ENCODE measurements around the gene ZNF439. TPM values are rescaled to one million over a fixed set of nuclear protein-coding genes. Genes with fewer than 3 reads are reported as not detected.
"Not testable (repeated sequence)": the region's sequence is repeated elsewhere in the genome, so short reads cannot be mapped to it uniquely, and the experiment has no call there.

The ZNF439 gene
- total RNA-seq, 1 donor from 2014 or later: 6.5 TPM

DNA sequence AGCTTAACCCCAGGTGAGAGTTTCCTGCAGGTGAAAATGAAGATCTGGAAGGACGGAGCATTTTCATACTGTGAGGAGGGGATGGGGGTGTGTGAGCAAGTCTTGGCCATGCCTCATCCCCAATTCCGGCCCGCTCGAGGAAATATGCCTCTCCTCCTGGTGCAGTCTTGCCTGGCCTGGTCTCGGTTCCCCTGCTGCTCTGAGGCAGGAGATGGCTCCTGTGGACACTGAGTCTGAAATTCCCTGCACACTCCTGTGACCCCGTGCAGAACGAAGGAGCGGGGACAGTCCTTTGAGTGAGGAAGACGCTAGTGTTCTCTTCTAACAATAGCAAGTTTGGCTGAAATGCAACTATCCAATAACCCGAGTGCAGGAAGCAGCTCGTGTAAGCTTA is 329 bp upstream of the ZNF439 start:
- Histone ChIP-seq H2AFZ (replicated peaks) (no peak overlapping the region), H3K27ac (no peak overlapping the region), H3K27me3 (no peaks in the 10 kb centered on the region), H3K4me3 (no peak overlapping the region), H3K79me2 (ENCODE audit: low read depth) (no peaks in the 10 kb centered on the region), H3F3A (ENCODE audit: low read depth) (no peaks in the 10 kb centered on the region), H3K4me2 (no peak overlapping the region), H3K4me1 (no peaks in the 10 kb centered on the region), H4K20me1 (ENCODE audit: low read depth) (no peaks in the 10 kb centered on the region), H3K9me3 (ENCODE audit: low read depth) (no peaks in the 10 kb centered on the region), H3K9ac (no peak overlapping the region), H3K36me3 (no peaks in the 10 kb centered on the region)
- Mint-ChIP-seq H3K9me3 (peaks cover 31% of the 10 kb centered on the region), H3K4me3 (no peak overlapping the region), H3K27ac (no peak overlapping the region), H3K27me3 (ENCODE audit: insufficient read depth, low read depth) (peaks cover 3% of the 10 kb centered on the region), H3K4me1 (no peaks in the 10 kb centered on the region), H3K36me3 (peaks cover 1% of the 10 kb centered on the region)
- TF ChIP-seq, protein P1, sequence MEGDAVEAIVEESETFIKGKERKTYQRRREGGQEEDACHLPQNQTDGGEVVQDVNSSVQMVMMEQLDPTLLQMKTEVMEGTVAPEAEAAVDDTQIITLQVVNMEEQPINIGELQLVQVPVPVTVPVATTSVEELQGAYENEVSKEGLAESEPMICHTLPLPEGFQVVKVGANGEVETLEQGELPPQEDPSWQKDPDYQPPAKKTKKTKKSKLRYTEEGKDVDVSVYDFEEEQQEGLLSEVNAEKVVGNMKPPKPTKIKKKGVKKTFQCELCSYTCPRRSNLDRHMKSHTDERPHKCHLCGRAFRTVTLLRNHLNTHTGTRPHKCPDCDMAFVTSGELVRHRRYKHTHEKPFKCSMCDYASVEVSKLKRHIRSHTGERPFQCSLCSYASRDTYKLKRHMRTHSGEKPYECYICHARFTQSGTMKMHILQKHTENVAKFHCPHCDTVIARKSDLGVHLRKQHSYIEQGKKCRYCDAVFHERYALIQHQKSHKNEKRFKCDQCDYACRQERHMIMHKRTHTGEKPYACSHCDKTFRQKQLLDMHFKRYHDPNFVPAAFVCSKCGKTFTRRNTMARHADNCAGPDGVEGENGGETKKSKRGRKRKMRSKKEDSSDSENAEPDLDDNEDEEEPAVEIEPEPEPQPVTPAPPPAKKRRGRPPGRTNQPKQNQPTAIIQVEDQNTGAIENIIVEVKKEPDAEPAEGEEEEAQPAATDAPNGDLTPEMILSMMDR (IDR thresholded peaks at IDR 0.05): no peak
- TF ChIP-seq EZH2 (IDR thresholded peaks at IDR 0.05) (no peak), EZH2phosphoT487 (IDR thresholded peaks at IDR 0.05) (no peak)
- DNase-seq (ENCODE audit: low spot score): no peak

DNA sequence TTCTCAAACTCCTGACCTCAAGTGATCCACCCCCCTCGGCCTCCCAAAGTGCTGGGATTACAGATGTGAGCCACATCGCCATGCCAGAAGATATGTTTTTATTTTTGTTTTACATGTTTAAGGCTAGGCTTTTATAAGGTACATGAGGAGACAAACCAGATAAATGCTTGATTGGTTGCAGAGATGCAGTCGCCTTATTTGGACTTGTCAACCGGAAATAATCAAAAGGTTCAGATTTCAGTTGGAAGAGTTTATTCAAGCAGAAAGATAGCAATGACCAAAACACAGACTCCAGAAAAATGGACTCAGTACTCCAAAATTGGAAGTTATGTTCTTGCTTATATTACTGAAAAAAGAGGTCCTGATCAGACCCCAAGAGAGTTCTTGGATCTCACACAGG is 1.8 kb downstream of the ZNF439 start:
- H3K9me3 Mint-ChIP-seq: peaks cover 31% of the 10 kb centered on the region
- not testable (repeated sequence) for H3K36me3 Mint-ChIP-seq; H3K4me3 ChIP-seq; H3K79me2 ChIP-seq (ENCODE audit: low read depth); H3K27ac ChIP-seq; H3K36me3 ChIP-seq; H3F3A ChIP-seq (ENCODE audit: low read depth); H3K4me1 Mint-ChIP-seq; H2AFZ ChIP-seq (replicated peaks); H3K4me2 ChIP-seq; H3K9ac ChIP-seq; H3K4me3 Mint-ChIP-seq; H3K27me3 Mint-ChIP-seq (ENCODE audit: insufficient read depth, low read depth); H4K20me1 ChIP-seq (ENCODE audit: low read depth); H3K9me3 ChIP-seq (ENCODE audit: low read depth); H3K27ac Mint-ChIP-seq; DNase-seq (ENCODE audit: low spot score); H3K4me1 ChIP-seq; H3K27me3 ChIP-seq

DNA sequence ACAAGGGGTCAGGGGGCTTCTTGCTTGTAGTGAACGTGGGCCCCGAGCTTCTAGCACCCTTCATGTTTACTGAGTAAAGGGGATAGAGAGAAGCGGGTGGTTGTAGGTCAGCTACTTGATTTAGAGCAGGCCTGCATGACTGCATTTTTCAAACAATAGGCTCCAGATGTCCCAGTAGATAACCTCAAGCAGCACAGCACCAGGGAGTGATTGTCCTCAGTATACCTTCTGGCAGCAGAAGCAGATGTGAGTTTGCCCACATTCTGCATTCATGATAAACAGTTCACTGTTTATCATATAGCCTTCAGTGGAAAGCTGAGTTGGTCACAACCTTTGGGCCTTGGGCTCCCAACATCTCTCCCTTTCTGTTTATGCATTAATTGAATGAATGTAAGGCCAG is 4.8 kb downstream of the ZNF439 start:
- TF ChIP-seq, protein P1 (IDR thresholded peaks at IDR 0.05): no peak
- no peak for TF ChIP-seq EZH2 (IDR thresholded peaks at IDR 0.05)
- no peak for TF ChIP-seq EZH2phosphoT487 (IDR thresholded peaks at IDR 0.05)
- no peaks in the 10 kb centered on the region for H4K20me1 ChIP-seq (ENCODE audit: low read depth)
- no peaks in the 10 kb centered on the region for H3K4me1 ChIP-seq
- H3K79me2 ChIP-seq (ENCODE audit: low read depth): no peaks in the 10 kb centered on the region
- H3K4me2 ChIP-seq: no peak overlapping the region
- no peaks in the 10 kb centered on the region for H3K9me3 ChIP-seq (ENCODE audit: low read depth)
- H3K36me3 ChIP-seq: no peaks in the 10 kb centered on the region
- H3K27me3 ChIP-seq: no peaks in the 10 kb centered on the region
- peaks cover 21% of the 10 kb centered on the region for H3K9me3 Mint-ChIP-seq
- H3K4me3 Mint-ChIP-seq: no peak overlapping the region
- no peaks in the 10 kb centered on the region for H3K36me3 Mint-ChIP-seq
- H2AFZ ChIP-seq (replicated peaks): no peak overlapping the region
- DNase-seq (ENCODE audit: low spot score): no peak
- H3K27ac Mint-ChIP-seq: no peak overlapping the region
- peaks cover 3% of the 10 kb centered on the region for H3K27me3 Mint-ChIP-seq (ENCODE audit: insufficient read depth, low read depth)
- no peak overlapping the region for H3K9ac ChIP-seq
- H3K4me3 ChIP-seq: no peak overlapping the region
- H3F3A ChIP-seq (ENCODE audit: low read depth): no peaks in the 10 kb centered on the region
- H3K4me1 Mint-ChIP-seq: no peaks in the 10 kb centered on the region
- H3K27ac ChIP-seq: no peak overlapping the region

DNA sequence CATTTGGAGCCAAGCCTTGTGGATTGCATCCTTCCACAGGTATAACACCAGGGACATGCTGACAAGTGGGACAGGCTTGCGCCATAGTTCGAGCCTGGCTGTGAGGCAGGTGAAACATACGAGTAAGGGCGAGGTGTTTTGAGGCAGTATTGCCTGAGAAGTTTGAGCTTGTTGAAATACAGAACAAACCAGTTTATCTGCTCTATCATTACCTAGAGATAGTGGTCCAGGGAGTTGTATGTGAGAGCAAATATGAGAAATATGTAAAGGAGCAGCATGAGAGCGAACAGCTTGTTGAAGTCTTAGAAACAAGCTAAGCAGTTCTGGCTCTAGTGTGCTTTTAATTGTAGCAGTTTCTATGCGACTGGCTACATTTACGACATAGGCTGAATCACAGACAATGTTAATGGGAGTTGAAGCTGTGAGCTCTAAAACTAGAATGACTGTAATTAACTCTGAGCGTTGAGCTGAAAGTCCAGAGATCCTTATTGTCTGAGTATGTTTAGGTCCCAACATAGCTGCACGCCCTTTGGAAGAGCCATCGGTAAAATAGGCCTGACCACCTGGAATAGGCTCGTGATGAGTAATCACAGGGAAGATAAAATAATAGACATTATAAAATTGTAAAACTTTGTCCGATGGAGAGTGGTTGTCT is 8.2 kb downstream of the ZNF439 start:
- Histone ChIP-seq H3K79me2 (ENCODE audit: low read depth) (no peaks in the 10 kb centered on the region), H3K36me3 (no peaks in the 10 kb centered on the region), H4K20me1 (ENCODE audit: low read depth) (no peaks in the 10 kb centered on the region), H2AFZ (replicated peaks) (no peak overlapping the region), H3K9ac (no peak overlapping the region), H3K4me1 (no peaks in the 10 kb centered on the region), H3K9me3 (ENCODE audit: low read depth) (no peaks in the 10 kb centered on the region), H3K27me3 (no peaks in the 10 kb centered on the region), H3K27ac (no peak overlapping the region), H3K4me2 (no peak overlapping the region), H3K4me3 (no peak overlapping the region), H3F3A (ENCODE audit: low read depth) (no peaks in the 10 kb centered on the region)
- DNase-seq (ENCODE audit: low spot score): no peak
- H3K4me3 Mint-ChIP-seq: no peak overlapping the region
- H3K4me1 Mint-ChIP-seq: no peaks in the 10 kb centered on the region
- no peaks in the 10 kb centered on the region for H3K36me3 Mint-ChIP-seq
- H3K27ac Mint-ChIP-seq: no peak overlapping the region
- H3K27me3 Mint-ChIP-seq (ENCODE audit: insufficient read depth, low read depth): no peaks in the 10 kb centered on the region
- TF ChIP-seq, protein P1 (IDR thresholded peaks at IDR 0.05): no peak
- TF ChIP-seq EZH2phosphoT487 (IDR thresholded peaks at IDR 0.05) (no peak), EZH2 (IDR thresholded peaks at IDR 0.05) (no peak)
- peaks cover 12% of the 10 kb centered on the region for H3K9me3 Mint-ChIP-seq
